Lung (tissue), 12 donors: ENCODE data around the gene TAPBPL. TPM values are rescaled to one million over a fixed set of nuclear protein-coding genes. Genes with fewer than 3 reads are reported as not detected.

ENCODE experiments used
- ATAC-seq: fragments of 200-7000 bp; cut with Tn5 transposase; one replicate; pipeline ENCODE4 v1.9.1; 2020; ENCODE audit warnings: moderate number of reproducible peaks; ENCODE audit not compliant: insufficient read depth, low FRiP score
- DNase-seq, 3 donors: peaks; one replicate each; pipeline ENCODE4 v3.0.0-alpha.2; 2013 to 2017
- H3K27ac ChIP-seq, 2 donors: one replicate each; pipeline ENCODE4 v1.5.1; 2013; ENCODE audit warnings: mild to moderate bottlenecking in 2 of 2, moderate library complexity in 2 of 2, control low read depth in 1 of 2, inconsistent platforms in 1 of 2, low read depth in 1 of 2, low read length in 1 of 2
- H3K27me3 ChIP-seq, 3 donors: one replicate each; pipeline ENCODE4 v1.5.1; 2013; ENCODE audit warnings: low read length in 2 of 3; ENCODE audit not compliant: control insufficient read depth in 3 of 3, insufficient read depth in 3 of 3
- H3K36me3 ChIP-seq, 4 donors: one replicate each; pipeline ENCODE4 v1.5.1; 2013; ENCODE audit warnings: low read length in 4 of 4, mild to moderate bottlenecking in 1 of 4, moderate library complexity in 1 of 4; ENCODE audit not compliant: control insufficient read depth in 4 of 4, insufficient read depth in 4 of 4
- H3K4me1 ChIP-seq, 5 donors: one replicate each; pipeline ENCODE4 v1.5.1; 2013; ENCODE audit warnings: low read length in 5 of 5, mild to moderate bottlenecking in 2 of 5, moderate library complexity in 1 of 5; ENCODE audit not compliant: control insufficient read depth in 5 of 5, insufficient read depth in 5 of 5
- H3K4me3 ChIP-seq: one replicate; pipeline ENCODE4 v1.5.1; 2013; ENCODE audit warnings: mild to moderate bottlenecking, control low read depth, moderate library complexity
- H3K9ac ChIP-seq, 2 donors: one replicate each; pipeline ENCODE4 v1.5.1; 2013; ENCODE audit warnings: low read length in 2 of 2, control low read depth in 1 of 2; ENCODE audit not compliant: insufficient read depth in 1 of 2
- H3K9me3 ChIP-seq, 4 donors: one replicate each; pipeline ENCODE4 v1.5.1; 2013; ENCODE audit warnings: low read length in 3 of 4, mild to moderate bottlenecking in 1 of 4, moderate library complexity in 1 of 4; ENCODE audit not compliant: control insufficient read depth in 4 of 4, insufficient read depth in 3 of 4
- CTCF ChIP-seq: IDR thresholded peaks from 2 replicates; pipeline ENCODE4 v1.5.1; 2012; ENCODE audit warnings: mild to moderate bottlenecking; ENCODE audit errors: control extremely low read depth, extremely low read depth
- WGBS, 2 donors: extraction: QIAGEN DNeasy Blood & Tissue Kit; methylation state at CpG; one replicate each; pipeline ENCODE4 v1.1.7; 2013; 5-methylcytosine and 5-hydroxymethylcytosine counted together
- polyA plus RNA-seq, 2 donors: library from polyadenylated mRNA; stranded (reverse); fragments of 200-250 nt; gene quantifications; one replicate each; pipeline ENCODE4 v1.2.1, GENCODE V29; 2013
- total RNA-seq, 2 donors: library from RNA; depleted of rRNA in 1 of 2; stranded (reverse); fragments of >200 nt in 1 of 2; gene quantifications; one replicate each; pipeline ENCODE4 v1.2.1, GENCODE V29; 2014 to 2021
- donor health status: control.
- donor health status: control.
- donor health status: Bipolar disorder and iron deficiency.
- donor health status: healthy.
- donor health status: DM: yes; HTN: yes; CAD: no.

The TAPBPL gene
- total and polyA plus RNA-seq, 4 donors = 11.2 to 28.2 (median 27.1) TPM

GRCh38 chr12:6435961-6436715 is 15.7 kb upstream of the TAPBPL start:
- Histone ChIP-seq H3K27me3 (peaks cover 0 to 2% (median 0%) of the 10 kb centered on the region in 3 donors), H3K27ac (no peak overlapping the region), H3K4me1 (peaks cover 0 to 3% (median 0%) of the 10 kb centered on the region in 5 donors), H3K4me3 (no peak overlapping the region), H3K36me3 (no peaks in the 10 kb centered on the region), H3K9ac (no peak overlapping the region), H3K9me3 (no peaks in the 10 kb centered on the region)
- ATAC-seq (no peak), DNase-seq (no peak)
- no peak for TF ChIP-seq CTCF
- 72 to 84% methylated on average over 13 of the region's 13 CpGs for WGBS, 2 donors

- H3K27me3 ChIP-seq = peaks cover 0 to 2% (median 0%) of the 10 kb centered on the region in 3 donors
- H3K4me3 ChIP-seq = no peak overlapping the region
- H3K4me1 ChIP-seq = no peaks in the 10 kb centered on the region
- H3K9ac ChIP-seq = no peak overlapping the region
- no peak for ATAC-seq
- 92 to 100% methylated on average over 3 of the region's 3 CpGs for WGBS, 2 donors
- TF ChIP-seq CTCF = no peak
- H3K27ac ChIP-seq = no peak overlapping the region
- no peaks in the 10 kb centered on the region for H3K9me3 ChIP-seq
- peaks cover 0 to 2% (median 0%) of the 10 kb centered on the region in 4 donors for H3K36me3 ChIP-seq
- DNase-seq = no peak
Measured at GRCh38 chr12:6437586-6437985, 14.3 kb upstream of the TAPBPL start.

GRCh38 chr12:6438345-6438744 is 13.5 kb upstream of the TAPBPL start:
- no peaks in the 10 kb centered on the region for H3K27me3 ChIP-seq
- ATAC-seq (no peak), DNase-seq (no peak)
- H3K36me3 ChIP-seq = peaks cover 0 to 2% (median 0%) of the 10 kb centered on the region in 4 donors
- no peaks in the 10 kb centered on the region for H3K4me1 ChIP-seq
- no peak overlapping the region for H3K27ac ChIP-seq
- no peak overlapping the region for H3K9ac ChIP-seq
- H3K9me3 ChIP-seq = no peaks in the 10 kb centered on the region
- no peak overlapping the region for H3K4me3 ChIP-seq
- 91 to 94% methylated on average over 12 of the region's 12 CpGs for WGBS, 2 donors
- no peak for TF ChIP-seq CTCF
